Measurements from ENCODE around the gene BCKDHB.
A peak's percentile ranks its signal among the peaks of the same experiment; 100 is the strongest.

Gene BCKDHB

GRCh38 chr6:80363501-80364122, 257.1 kb downstream of the BCKDHB start:
- peaks cover 7% of the 10 kb centered on the region for H3K9me3 Mint-ChIP-seq
- H3K4me1 Mint-ChIP-seq, result peaks cover 29% of the 10 kb centered on the region
- peak overlapping the region; percentile 33 to 70 (median 65) for H3K27ac Mint-ChIP-seq
- no peak for TF ChIP-seq CTCF (IDR thresholded peaks at IDR 0.05; ENCODE audit: unreplicated experiment in 3 of 3)
- H3K4me3 Mint-ChIP-seq, result no peak overlapping the region
- H3K27me3 Mint-ChIP-seq (ENCODE audit: low read depth), result no peaks in the 10 kb centered on the region
- no peaks in the 10 kb centered on the region for H3K36me3 Mint-ChIP-seq (ENCODE audit: low read depth)

DNA sequence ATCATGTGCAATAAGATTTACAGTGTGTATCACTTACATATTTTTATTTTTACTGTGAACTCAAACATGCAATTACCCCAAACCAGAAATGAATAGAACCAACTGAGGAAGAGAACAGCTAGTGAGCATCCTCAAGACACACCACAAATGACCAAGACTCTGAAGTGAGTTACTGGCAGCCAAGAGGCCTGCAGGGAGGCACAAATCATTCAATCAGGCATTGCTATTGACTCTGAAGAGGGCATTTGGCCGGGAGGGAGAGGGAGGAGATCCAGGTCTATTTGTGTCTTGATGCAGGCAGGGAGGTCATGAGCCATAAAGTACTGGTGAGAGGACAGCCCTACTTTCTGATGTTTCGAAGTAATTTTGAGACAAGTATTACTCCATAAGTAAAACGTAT, 257.7 kb downstream of the BCKDHB start:
- Mint-ChIP-seq H3K27me3 (ENCODE audit: low read depth) (no peaks in the 10 kb centered on the region), H3K4me1 (peaks cover 29% of the 10 kb centered on the region), H3K27ac (peak overlapping the region in 2 of 3 experiments; percentile 33 to 65), H3K9me3 (peaks cover 7% of the 10 kb centered on the region), H3K4me3 (no peak overlapping the region), H3K36me3 (ENCODE audit: low read depth) (no peaks in the 10 kb centered on the region)
- no peak for TF ChIP-seq CTCF (IDR thresholded peaks at IDR 0.05; ENCODE audit: unreplicated experiment in 3 of 3)

- Mint-ChIP-seq H3K36me3 (ENCODE audit: low read depth) (no peaks in the 10 kb centered on the region), H3K4me3 (no peak overlapping the region), H3K27me3 (ENCODE audit: low read depth) (no peaks in the 10 kb centered on the region), H3K27ac (peak overlapping the region in 2 of 3 experiments; percentile 64 to 71), H3K9me3 (peaks cover 15% of the 10 kb centered on the region), H3K4me1 (peaks cover 29% of the 10 kb centered on the region)
- no peak for TF ChIP-seq CTCF (IDR thresholded peaks at IDR 0.05; ENCODE audit: unreplicated experiment in 3 of 3)
Observed at GRCh38 chr6:80366051-80366450, 259.6 kb downstream of the BCKDHB start.

- Mint-ChIP-seq H3K4me1 (peaks cover 29% of the 10 kb centered on the region), H3K36me3 (ENCODE audit: low read depth) (no peaks in the 10 kb centered on the region), H3K27ac (peak overlapping the region in 2 of 3 experiments; percentile 64 to 71), H3K4me3 (no peak overlapping the region), H3K27me3 (ENCODE audit: low read depth) (no peaks in the 10 kb centered on the region), H3K9me3 (peaks cover 21% of the 10 kb centered on the region)
- TF ChIP-seq CTCF (IDR thresholded peaks at IDR 0.05; ENCODE audit: unreplicated experiment in 3 of 3), result no peak
Observed at GRCh38 chr6:80366714-80367113, 260.2 kb downstream of the BCKDHB start.

GRCh38 chr6:80376411-80376810, 269.9 kb downstream of the BCKDHB start:
- H3K4me1 Mint-ChIP-seq, result peaks cover 12% of the 10 kb centered on the region
- no peak overlapping the region for H3K4me3 Mint-ChIP-seq
- peak overlapping the region in 2 of 3 experiments; percentile 6 to 35 for H3K27ac Mint-ChIP-seq
- no peaks in the 10 kb centered on the region for H3K27me3 Mint-ChIP-seq (ENCODE audit: low read depth)
- no peaks in the 10 kb centered on the region for H3K36me3 Mint-ChIP-seq (ENCODE audit: low read depth)
- H3K9me3 Mint-ChIP-seq, result peaks cover 37% of the 10 kb centered on the region
- no peak for TF ChIP-seq CTCF (IDR thresholded peaks at IDR 0.05; ENCODE audit: unreplicated experiment in 3 of 3)

DNA sequence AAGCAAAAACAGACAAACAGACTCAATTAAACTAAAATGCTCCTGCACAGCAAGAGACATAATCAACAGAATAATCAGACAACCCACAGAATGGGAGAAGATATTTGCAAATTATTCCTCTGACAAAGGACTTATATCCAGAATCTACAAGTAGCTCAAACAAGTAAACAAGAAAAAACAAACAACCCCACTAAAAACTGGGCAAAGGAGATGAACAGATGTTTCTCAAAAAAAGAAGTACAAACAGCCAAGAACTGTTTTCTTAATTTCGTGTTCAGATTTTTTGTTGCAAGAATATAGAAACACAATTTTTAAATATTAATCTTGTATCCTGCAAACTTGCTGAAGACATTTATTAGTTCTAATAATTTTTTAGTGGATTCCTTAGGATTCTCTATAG, 274.1 kb downstream of the BCKDHB start:
- Mint-ChIP-seq H3K9me3 (peaks cover 4% of the 10 kb centered on the region), H3K4me3 (no peak overlapping the region), H3K36me3 (ENCODE audit: low read depth) (no peaks in the 10 kb centered on the region), H3K27me3 (ENCODE audit: low read depth) (no peaks in the 10 kb centered on the region), H3K27ac (peak overlapping the region in 1 of 3 experiments; percentile 44), H3K4me1 (peaks cover 26% of the 10 kb centered on the region)
- no peak for TF ChIP-seq CTCF (IDR thresholded peaks at IDR 0.05; ENCODE audit: unreplicated experiment in 3 of 3)
